Esophagus muscularis mucosa (tissue), 4 donors: ENCODE results near the gene FOXK1. TPM values are rescaled to one million over a fixed set of nuclear protein-coding genes. Genes with fewer than 3 reads are reported as not detected.

Experiments used
- DNase-seq: peaks from one replicate; pipeline ENCODE4 v3.0.0-alpha.2; 2017; ENCODE audit errors: extremely low spot score
- H3K27ac ChIP-seq, 4 donors: fragments of 200-600 bp; sonication (generic); replicated peaks in 1 of 4; 1 replicate in 3 of 4; 2 replicates in 1 of 4; pipeline ENCODE4 v1.5.1; 2016 to 2019; ENCODE audit warnings: mild to moderate bottlenecking in 1 of 4
- H3K27me3 ChIP-seq, 4 donors: fragments of 200-600 bp; sonication (generic); one replicate each; pipeline versions ENCODE4 v1.5.1 to v1.6.0; 2016 to 2019
- H3K36me3 ChIP-seq, 4 donors: fragments of 200-600 bp; sonication (generic); one replicate each; pipeline ENCODE4 v1.5.1; 2016 to 2019
- H3K4me1 ChIP-seq, 4 donors: fragments of 200-600 bp; sonication (generic); one replicate each; pipeline ENCODE4 v1.5.1; 2016 to 2019
- H3K4me3 ChIP-seq, 4 donors: fragments of 200-600 bp; sonication (generic); 1 replicate in 2 of 4; 2 replicates in 2 of 4; pipeline ENCODE4 v1.5.1; 2016 to 2019; ENCODE audit warnings: mild to moderate bottlenecking in 4 of 4, moderate library complexity in 1 of 4
- H3K9me3 ChIP-seq, 4 donors: fragments of 200-600 bp; sonication (generic); 1 replicate in 3 of 4; 2 replicates in 1 of 4; pipeline ENCODE4 v1.5.1; 2016 to 2019
- EP300 ChIP-seq: sonication (generic); formaldehyde crosslinking; IDR thresholded peaks from one replicate; pipeline ENCODE4 v1.6.1; 2017; ENCODE audit warnings: antibody characterized with exemption
- POLR2A ChIP-seq: fragments of 450-650 bp; IDR thresholded peaks from one replicate; pipeline ENCODE4 v1.6.1; 2017; ENCODE audit warnings: antibody characterized with exemption, moderate library complexity, mild to moderate bottlenecking, low read depth
- POLR2AphosphoS5 ChIP-seq, 2 donors: sonication (generic); formaldehyde crosslinking; IDR thresholded peaks; one replicate each; pipeline ENCODE4 v1.6.1; 2017; ENCODE audit warnings: antibody characterized with exemption in 2 of 2
- WGBS: methylation state at CpG from one replicate; pipeline ENCODE4 v1.1.5; 2018; 5-methylcytosine and 5-hydroxymethylcytosine counted together
- intact Hi-C: fragments of 100-400 bp; cut with DNase I; formaldehyde crosslinking; loops from one replicate; pipeline ENCODE4 v1.15.1; 2023
- total RNA-seq, 4 donors: library from RNA; depleted of rRNA; stranded (reverse); fragments of >200 nt; gene quantifications; one replicate each; pipeline versions ENCODE4 v1.1.0 to v1.2.1, GENCODE V29; 2016
- TF ChIP-seq, protein P1 (sequence below), 3 experiments: fragments of 200-600 bp in 2 of 3; fragments of 450-650 bp in 1 of 3; sonication (generic) in 2 of 3; IDR thresholded peaks; one replicate each; pipeline ENCODE4 v1.5.1; 2017 to 2019; ENCODE audit warnings: antibody characterized with exemption in 3 of 3, mild to moderate bottlenecking in 2 of 3, moderate library complexity in 1 of 3

Gene FOXK1
- total RNA-seq, 4 donors from 2014 or later: 23.4 to 46.1 (median 36.3) TPM

DNA sequence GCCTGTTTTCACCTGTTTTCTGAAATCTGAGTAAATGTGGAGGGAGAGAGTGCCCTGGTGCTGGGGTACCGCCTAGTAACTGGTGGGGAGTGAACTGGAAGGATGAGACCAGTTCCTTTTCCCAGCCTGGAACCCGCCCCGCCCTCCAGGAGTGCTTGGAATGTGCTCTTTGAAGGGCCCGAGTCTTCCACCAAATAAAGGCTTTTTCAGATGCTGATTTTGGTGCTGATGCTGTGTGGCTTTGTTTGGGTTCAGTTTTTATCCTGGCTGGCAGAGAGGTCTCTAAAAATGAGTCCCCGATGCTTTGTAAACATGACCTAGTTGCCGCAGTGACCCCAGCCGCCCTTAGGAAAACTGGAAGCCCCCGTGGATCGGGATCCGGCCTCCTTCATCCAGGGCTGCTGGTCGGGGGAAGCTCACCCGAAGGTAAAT is 25.9 kb downstream of the FOXK1 start:
- Histone ChIP-seq H3K27me3 (no peaks in the 10 kb centered on the region), H3K36me3 (peaks cover 0 to 5% (median 0%) of the 10 kb centered on the region in 4 donors), H3K27ac (peak overlapping the region in 2 of 4 donors; percentile 21 to 63), H3K4me1 (peaks cover 61 to 76% (median 73%) of the 10 kb centered on the region in 4 donors), H3K9me3 (no peaks in the 10 kb centered on the region), H3K4me3 (no peak overlapping the region)
- intact Hi-C loops: no loop called here
- TF ChIP-seq, protein P1, sequence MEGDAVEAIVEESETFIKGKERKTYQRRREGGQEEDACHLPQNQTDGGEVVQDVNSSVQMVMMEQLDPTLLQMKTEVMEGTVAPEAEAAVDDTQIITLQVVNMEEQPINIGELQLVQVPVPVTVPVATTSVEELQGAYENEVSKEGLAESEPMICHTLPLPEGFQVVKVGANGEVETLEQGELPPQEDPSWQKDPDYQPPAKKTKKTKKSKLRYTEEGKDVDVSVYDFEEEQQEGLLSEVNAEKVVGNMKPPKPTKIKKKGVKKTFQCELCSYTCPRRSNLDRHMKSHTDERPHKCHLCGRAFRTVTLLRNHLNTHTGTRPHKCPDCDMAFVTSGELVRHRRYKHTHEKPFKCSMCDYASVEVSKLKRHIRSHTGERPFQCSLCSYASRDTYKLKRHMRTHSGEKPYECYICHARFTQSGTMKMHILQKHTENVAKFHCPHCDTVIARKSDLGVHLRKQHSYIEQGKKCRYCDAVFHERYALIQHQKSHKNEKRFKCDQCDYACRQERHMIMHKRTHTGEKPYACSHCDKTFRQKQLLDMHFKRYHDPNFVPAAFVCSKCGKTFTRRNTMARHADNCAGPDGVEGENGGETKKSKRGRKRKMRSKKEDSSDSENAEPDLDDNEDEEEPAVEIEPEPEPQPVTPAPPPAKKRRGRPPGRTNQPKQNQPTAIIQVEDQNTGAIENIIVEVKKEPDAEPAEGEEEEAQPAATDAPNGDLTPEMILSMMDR (IDR thresholded peaks at IDR 0.05): no peak
- TF ChIP-seq EP300: no peak
- TF ChIP-seq POLR2AphosphoS5 (IDR thresholded peaks at IDR 0.05): no peak
- no peak for TF ChIP-seq POLR2A
- DNase-seq: no peak
- WGBS: 78% methylated on average over 12 of the region's 12 CpGs

DNA sequence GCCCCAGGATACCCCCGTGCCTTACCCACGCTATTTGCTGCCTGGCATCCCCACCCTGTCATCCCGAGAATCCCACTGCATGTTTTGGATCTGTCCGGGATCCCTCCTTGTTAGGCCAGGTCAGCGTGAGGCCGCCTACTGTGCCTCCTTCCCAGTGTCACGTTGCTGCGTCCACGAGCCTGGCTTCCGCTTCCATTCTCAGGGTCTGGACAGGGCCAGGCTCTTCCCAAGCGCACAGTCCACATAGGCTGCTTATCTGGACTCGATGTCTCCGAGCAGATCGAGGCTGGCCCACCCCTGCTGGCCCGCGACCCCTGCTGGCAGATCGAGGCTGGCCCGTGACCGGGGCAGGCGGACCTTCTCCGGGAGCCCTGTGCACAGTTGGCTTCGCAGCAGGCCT is 27.1 kb downstream of the FOXK1 start:
- Histone ChIP-seq H3K4me3 (no peak overlapping the region), H3K4me1 (peaks cover 60 to 76% (median 74%) of the 10 kb centered on the region in 4 donors), H3K36me3 (peaks cover 0 to 5% (median 0%) of the 10 kb centered on the region in 4 donors), H3K27me3 (no peaks in the 10 kb centered on the region), H3K27ac (no peak overlapping the region), H3K9me3 (no peaks in the 10 kb centered on the region)
- TF ChIP-seq POLR2A (no peak), POLR2AphosphoS5 (IDR thresholded peaks at IDR 0.05) (no peak), EP300 (no peak)
- TF ChIP-seq, protein P1 (IDR thresholded peaks at IDR 0.05): no peak
- no peak for DNase-seq
- intact Hi-C loops: no loop called here
- 86% methylated on average over 22 of the region's 22 CpGs for WGBS

DNA sequence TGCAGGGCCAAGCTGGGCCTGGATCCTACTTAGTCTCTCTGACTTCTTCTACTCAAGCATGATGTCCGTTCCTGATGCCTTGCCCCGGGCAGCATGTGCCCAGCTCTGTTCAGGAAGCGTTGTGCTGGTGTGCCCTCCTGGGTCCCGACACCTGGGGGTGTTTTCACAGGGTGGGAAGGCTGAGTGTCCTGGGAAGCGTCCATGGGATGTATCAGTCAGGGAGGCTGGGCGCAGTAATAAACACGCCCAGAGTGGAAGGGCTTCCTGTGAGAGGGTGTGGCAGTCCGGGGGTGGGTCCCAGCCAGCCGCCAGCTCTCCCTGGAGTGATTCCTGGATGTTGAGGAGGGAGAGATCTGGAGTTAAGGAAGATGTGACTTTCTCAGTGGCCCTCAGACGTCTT is 29.0 kb downstream of the FOXK1 start:
- WGBS: 96% methylated on average over 9 of the region's 10 CpGs
- no peak for DNase-seq
- intact Hi-C loops: no loop called here
- no peak for TF ChIP-seq POLR2AphosphoS5 (IDR thresholded peaks at IDR 0.05)
- TF ChIP-seq, protein P1 (IDR thresholded peaks at IDR 0.05): no peak
- no peak for TF ChIP-seq EP300
- TF ChIP-seq POLR2A: no peak
- Histone ChIP-seq H3K9me3 (no peaks in the 10 kb centered on the region), H3K27me3 (no peaks in the 10 kb centered on the region), H3K4me1 (peaks cover 61 to 78% (median 76%) of the 10 kb centered on the region in 4 donors), H3K4me3 (no peak overlapping the region), H3K36me3 (peaks cover 0 to 5% (median 0%) of the 10 kb centered on the region in 4 donors), H3K27ac (no peak overlapping the region)

DNA sequence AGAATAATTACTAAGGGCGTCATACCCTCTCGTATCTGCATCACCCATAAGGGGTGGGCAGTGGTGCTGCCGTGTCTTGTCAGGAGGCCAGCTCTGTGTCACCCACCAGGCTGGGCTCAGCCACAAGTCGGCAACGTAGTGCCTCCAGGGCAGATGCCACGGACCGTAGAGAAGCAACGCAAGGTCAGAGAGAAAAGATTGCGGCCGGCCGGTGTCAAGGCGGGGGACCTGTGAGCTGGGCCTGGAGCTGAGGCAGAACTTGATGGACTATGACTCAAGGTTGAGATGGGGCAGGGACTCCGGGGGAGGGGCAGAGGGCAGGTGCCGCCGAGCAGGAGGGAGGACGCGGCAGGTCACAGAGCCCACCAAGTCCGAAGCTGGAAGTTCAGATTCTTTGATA is 29.5 kb downstream of the FOXK1 start:
- H3K4me3 ChIP-seq: no peak overlapping the region
- no peaks in the 10 kb centered on the region for H3K27me3 ChIP-seq
- TF ChIP-seq, protein P1 (IDR thresholded peaks at IDR 0.05): no peak
- TF ChIP-seq POLR2A: no peak
- TF ChIP-seq EP300: no peak
- TF ChIP-seq POLR2AphosphoS5 (IDR thresholded peaks at IDR 0.05): no peak
- DNase-seq: no peak
- WGBS: 95% methylated on average over 18 of the region's 18 CpGs
- intact Hi-C loops: no loop called here
- peaks cover 0 to 5% (median 0%) of the 10 kb centered on the region in 4 donors for H3K36me3 ChIP-seq
- no peak overlapping the region for H3K27ac ChIP-seq
- no peaks in the 10 kb centered on the region for H3K9me3 ChIP-seq
- H3K4me1 ChIP-seq: peaks cover 61 to 78% (median 76%) of the 10 kb centered on the region in 4 donors
